ENCODE measurements around the gene OR11G2. TPM values are rescaled to one million over a fixed set of nuclear protein-coding genes. Genes with fewer than 3 reads are reported as not detected.
"Not testable (repeated sequence)": the region's sequence is repeated elsewhere in the genome, so short reads cannot be mapped to it uniquely, and the experiment has no call there.

The OR11G2 gene
- not detected for total RNA-seq

- H3K9me3 Mint-ChIP-seq = no peaks in the 10 kb centered on the region
- ATAC-seq = no peak
Observed at GRCh38 chr14:20190596-20190995, at the start of gene OR11G2. OR11G2 (plus strand) TSS chr14:20190896; CDS start chr14:20197438, 6,542 bp downstream.

GRCh38 chr14:20143911-20144310 is 46.8 kb upstream of the OR11G2 start:
- no peak for ATAC-seq
- peaks cover 0 to 1% of the 10 kb centered on the region in 2 donors for H3K36me3 Mint-ChIP-seq
- DNase-seq (ENCODE audit: low spot score in 2 of 2) = no peak
- no peaks in the 10 kb centered on the region for H3K9me3 Mint-ChIP-seq
- H3K27ac Mint-ChIP-seq = no peak overlapping the region

More at GRCh38 chr14:20190596-20190995, at the start of gene OR11G2:
- Mint-ChIP-seq H3K36me3 (no peaks in the 10 kb centered on the region), H3K27ac (peak within 1 kb of the TSS in 1 of 2 donors; percentile 34)
- no peak for DNase-seq (ENCODE audit: low spot score in 2 of 2)

- DNase-seq (ENCODE audit: low spot score in 2 of 2) (no peak), ATAC-seq (no peak)
- peaks cover 0 to 9% of the 10 kb centered on the region in 2 donors for H3K36me3 Mint-ChIP-seq
- no peaks in the 10 kb centered on the region for H3K9me3 Mint-ChIP-seq
- no peak overlapping the region for H3K27ac Mint-ChIP-seq
Observed at GRCh38 chr14:20144820-20145219, 45.9 kb upstream of the OR11G2 start.

- no peak for ATAC-seq
- Mint-ChIP-seq H3K27ac (no peak overlapping the region), H3K9me3 (peaks cover 16 to 27% of the 10 kb centered on the region in 2 donors), H3K36me3 (peaks cover 0 to 14% of the 10 kb centered on the region in 2 donors)
- DNase-seq (ENCODE audit: low spot score in 2 of 2) = no peak
Observed at GRCh38 chr14:20164462-20164861, 26.2 kb upstream of the OR11G2 start.

GRCh38 chr14:20167091-20167490 is 23.6 kb upstream of the OR11G2 start:
- DNase-seq (ENCODE audit: low spot score in 2 of 2) (no peak), ATAC-seq (no peak)
- Mint-ChIP-seq H3K9me3 (peaks cover 16 to 27% of the 10 kb centered on the region in 2 donors), H3K36me3 (peaks cover 0 to 14% of the 10 kb centered on the region in 2 donors), H3K27ac (no peak overlapping the region)

GRCh38 chr14:20169852-20170251 is 20.8 kb upstream of the OR11G2 start:
- not testable (repeated sequence) for H3K36me3 Mint-ChIP-seq; H3K27ac Mint-ChIP-seq; ATAC-seq; DNase-seq (ENCODE audit: low spot score in 2 of 2)
- H3K9me3 Mint-ChIP-seq = peaks cover 8 to 13% of the 10 kb centered on the region in 2 donors

- not testable (repeated sequence) for ATAC-seq; DNase-seq (ENCODE audit: low spot score in 2 of 2); H3K27ac Mint-ChIP-seq; H3K36me3 Mint-ChIP-seq; H3K9me3 Mint-ChIP-seq
Observed at GRCh38 chr14:20174205-20174604, 16.5 kb upstream of the OR11G2 start.

GRCh38 chr14:20176330-20176729 is 14.4 kb upstream of the OR11G2 start:
- H3K36me3 Mint-ChIP-seq = no peaks in the 10 kb centered on the region
- no peaks in the 10 kb centered on the region for H3K9me3 Mint-ChIP-seq
- no peak overlapping the region for H3K27ac Mint-ChIP-seq
- DNase-seq (ENCODE audit: low spot score in 2 of 2) (no peak), ATAC-seq (no peak)

GRCh38 chr14:20177433-20177974 is 13.2 kb upstream of the OR11G2 start:
- DNase-seq (ENCODE audit: low spot score in 2 of 2) = no peak
- no peaks in the 10 kb centered on the region for H3K36me3 Mint-ChIP-seq
- no peak overlapping the region for H3K27ac Mint-ChIP-seq
- no peak for ATAC-seq
- no peaks in the 10 kb centered on the region for H3K9me3 Mint-ChIP-seq

- DNase-seq (ENCODE audit: low spot score in 2 of 2) (no peak), ATAC-seq (no peak)
- H3K27ac Mint-ChIP-seq = no peak overlapping the region
- no peaks in the 10 kb centered on the region for H3K36me3 Mint-ChIP-seq
- no peaks in the 10 kb centered on the region for H3K9me3 Mint-ChIP-seq
Observed at GRCh38 chr14:20179218-20179617, 11.5 kb upstream of the OR11G2 start.

- Mint-ChIP-seq H3K9me3 (no peaks in the 10 kb centered on the region), H3K36me3 (no peaks in the 10 kb centered on the region), H3K27ac (no peak overlapping the region)
- ATAC-seq = no peak
- DNase-seq (ENCODE audit: low spot score in 2 of 2) = no peak
Observed at GRCh38 chr14:20179880-20180279, 10.8 kb upstream of the OR11G2 start.

- DNase-seq (ENCODE audit: low spot score in 2 of 2) = no peak
- no peaks in the 10 kb centered on the region for H3K36me3 Mint-ChIP-seq
- no peak overlapping the region for H3K27ac Mint-ChIP-seq
- no peak for ATAC-seq
- H3K9me3 Mint-ChIP-seq = no peaks in the 10 kb centered on the region
Observed at GRCh38 chr14:20180486-20180885, 10.2 kb upstream of the OR11G2 start.

- ATAC-seq (no peak), DNase-seq (ENCODE audit: low spot score in 2 of 2) (no peak)
- no peaks in the 10 kb centered on the region for H3K36me3 Mint-ChIP-seq
- no peaks in the 10 kb centered on the region for H3K9me3 Mint-ChIP-seq
- H3K27ac Mint-ChIP-seq = no peak overlapping the region
Observed at GRCh38 chr14:20184181-20184580, 6.5 kb upstream of the OR11G2 start.

- ATAC-seq = no peak
- no peak for DNase-seq (ENCODE audit: low spot score in 2 of 2)
- no peak overlapping the region for H3K27ac Mint-ChIP-seq
- no peaks in the 10 kb centered on the region for H3K9me3 Mint-ChIP-seq
- H3K36me3 Mint-ChIP-seq = no peaks in the 10 kb centered on the region
Observed at GRCh38 chr14:20191396-20191795, 700 bp downstream of the OR11G2 start.

- ATAC-seq = no peak
- H3K9me3 Mint-ChIP-seq = no peaks in the 10 kb centered on the region
- H3K36me3 Mint-ChIP-seq = no peaks in the 10 kb centered on the region
- no peak overlapping the region for H3K27ac Mint-ChIP-seq
- no peak for DNase-seq (ENCODE audit: low spot score in 2 of 2)
Observed at GRCh38 chr14:20194101-20194500, 3.4 kb downstream of the OR11G2 start.

GRCh38 chr14:20195170-20195569 is 4.5 kb downstream of the OR11G2 start:
- not testable (repeated sequence) for H3K36me3 Mint-ChIP-seq; H3K9me3 Mint-ChIP-seq; DNase-seq (ENCODE audit: low spot score in 2 of 2); ATAC-seq; H3K27ac Mint-ChIP-seq

GRCh38 chr14:20195911-20196310 is 5.2 kb downstream of the OR11G2 start:
- ATAC-seq (no peak), DNase-seq (ENCODE audit: low spot score in 2 of 2) (no peak)
- H3K27ac Mint-ChIP-seq = no peak overlapping the region
- H3K36me3 Mint-ChIP-seq = no peaks in the 10 kb centered on the region
- H3K9me3 Mint-ChIP-seq = no peaks in the 10 kb centered on the region

- ATAC-seq (no peak), DNase-seq (ENCODE audit: low spot score in 2 of 2) (no peak)
- H3K36me3 Mint-ChIP-seq = no peaks in the 10 kb centered on the region
- H3K27ac Mint-ChIP-seq = no peak overlapping the region
- no peaks in the 10 kb centered on the region for H3K9me3 Mint-ChIP-seq
Observed at GRCh38 chr14:20197459-20197858, 6.8 kb downstream of the OR11G2 start.

Measured in activated naive CD4-positive, alpha-beta T cell treated with anti-CD3 and anti-CD28 coated beads, Interleukin-2, amount 50 U/mL, for 72 hours (primary cell).